GM21423 (cell line): ENCODE data around the gene KDM2B.
"Not testable (repeated sequence)": the region's sequence is repeated elsewhere in the genome, so short reads cannot be mapped to it uniquely, and the experiment has no call there.

Experiments used
- ATAC-seq: cut with Tn5 transposase; IDR thresholded peaks from one replicate; pipeline ENCODE4 v1.9.1; 2021; ENCODE audit warnings: mild to moderate bottlenecking, moderate library complexity; ENCODE audit not compliant: unreplicated experiment

KDM2B gene

DNA sequence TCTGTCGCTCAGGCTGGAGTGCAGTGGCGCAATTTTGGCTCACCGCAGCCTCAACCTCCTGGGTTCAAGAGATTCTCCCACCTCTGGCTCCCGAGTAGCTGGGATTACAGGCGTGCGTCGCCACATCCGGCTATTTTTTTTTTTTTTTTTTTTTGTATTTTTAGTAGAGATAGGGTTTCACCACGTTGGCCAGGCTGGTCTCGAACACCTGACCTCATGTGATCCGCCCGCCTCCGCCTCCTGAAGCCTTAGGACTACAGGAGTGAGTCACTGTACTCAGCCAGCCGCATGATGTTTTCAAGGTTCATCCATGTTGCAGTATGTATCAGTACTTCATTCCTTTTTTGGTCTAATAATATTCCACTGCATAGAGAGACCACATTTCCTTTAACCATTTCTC, 183.3 kb downstream of the KDM2B start:
- ATAC-seq: no peak

DNA sequence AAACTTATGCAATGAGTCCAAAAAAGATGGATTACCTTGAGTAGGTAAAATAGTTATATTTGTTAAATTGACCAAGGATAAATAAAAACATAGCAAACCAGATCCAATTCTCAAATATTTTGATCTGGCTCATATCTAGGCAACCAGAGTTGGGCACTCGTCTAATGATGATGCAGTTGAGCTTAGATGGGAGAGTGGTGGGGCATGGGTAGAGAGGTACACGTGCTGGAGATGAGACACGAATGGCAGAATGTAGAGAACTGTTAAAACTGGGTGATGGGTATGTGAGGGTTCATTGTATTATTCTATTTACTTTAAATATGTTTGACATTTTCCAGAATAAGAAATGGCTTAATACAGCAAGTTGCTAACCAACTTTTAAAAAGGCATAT, 188.5 kb downstream of the KDM2B start:
- no peak for ATAC-seq

DNA sequence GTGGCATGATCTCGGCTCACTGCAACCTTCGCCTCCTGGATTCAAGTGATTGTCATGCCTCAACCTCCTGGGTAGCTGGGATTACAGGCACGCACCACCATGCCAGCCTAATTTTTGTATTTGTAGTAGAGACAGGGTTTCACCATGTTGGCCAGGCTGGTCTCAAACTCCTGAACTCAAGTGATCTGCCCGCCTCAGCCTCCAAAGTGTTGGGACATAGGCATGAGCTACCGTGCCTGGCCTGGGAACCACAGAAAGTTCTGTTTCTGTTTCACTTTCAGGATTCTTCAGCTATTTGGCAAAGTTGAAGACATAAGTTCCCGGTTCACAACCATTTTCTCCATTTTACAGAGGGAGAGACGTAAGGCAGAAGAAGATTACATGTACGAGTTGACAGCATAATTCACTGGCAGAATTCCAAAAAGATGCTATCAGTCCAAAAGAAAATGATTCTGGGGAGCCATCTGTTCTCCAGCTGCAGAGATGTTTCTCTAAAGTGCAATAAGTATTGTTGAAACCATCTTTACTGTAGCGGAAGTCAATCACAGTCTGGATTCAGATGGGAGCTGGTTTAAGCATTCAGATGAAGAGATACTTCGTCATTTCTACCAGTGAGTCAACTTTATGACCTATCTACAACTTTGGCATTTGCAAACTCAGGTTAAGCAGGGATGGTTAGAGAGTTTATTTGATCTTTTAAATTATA, 189.1 kb downstream of the KDM2B start:
- no peak for ATAC-seq

DNA sequence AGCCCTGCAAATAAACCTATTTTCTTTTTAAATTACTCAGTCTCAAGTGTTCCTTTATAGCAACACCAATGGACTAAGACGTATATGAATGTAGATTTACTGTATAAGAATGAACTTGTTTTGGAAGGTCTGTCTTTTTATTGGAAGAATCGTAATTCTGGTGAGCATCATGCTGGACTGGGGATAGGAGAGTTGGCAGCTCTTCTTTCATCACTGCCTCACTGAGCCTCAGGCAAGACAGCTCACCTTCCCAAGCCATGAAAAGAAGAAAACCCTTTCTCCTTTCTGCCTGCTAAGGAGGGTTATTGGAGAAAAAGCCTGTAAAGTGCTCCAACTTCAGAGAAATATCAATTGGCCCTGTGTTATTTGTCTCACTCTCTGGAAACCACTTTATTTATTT, 190.0 kb downstream of the KDM2B start:
- no peak for ATAC-seq

DNA sequence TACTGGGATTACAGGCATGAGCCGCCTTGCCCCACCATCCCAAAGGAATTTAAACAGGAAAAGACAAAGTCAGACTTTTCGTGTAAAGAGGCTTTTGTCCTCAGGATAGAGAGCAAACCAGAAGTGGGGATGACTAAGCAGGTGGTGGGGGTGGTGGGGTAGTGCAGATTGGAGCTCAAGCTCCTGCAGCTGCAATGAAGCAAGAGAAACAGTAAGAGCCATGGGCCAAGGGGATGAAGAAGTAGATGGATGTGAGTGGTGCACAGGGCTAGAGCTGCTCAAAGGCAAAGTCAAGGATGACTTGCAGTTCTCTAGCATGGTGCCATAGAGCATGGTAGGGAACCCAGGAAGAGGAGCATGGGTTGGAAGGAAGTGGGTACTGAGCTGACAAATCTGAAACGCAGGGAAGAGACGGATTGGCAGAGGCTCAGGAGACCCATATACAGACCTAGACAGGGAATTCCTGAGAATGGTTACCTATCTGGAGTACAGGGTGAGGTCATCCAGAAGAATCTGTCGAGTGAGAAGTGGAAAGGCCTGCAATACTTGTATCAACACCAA, 192.3 kb downstream of the KDM2B start:
- no peak for ATAC-seq

DNA sequence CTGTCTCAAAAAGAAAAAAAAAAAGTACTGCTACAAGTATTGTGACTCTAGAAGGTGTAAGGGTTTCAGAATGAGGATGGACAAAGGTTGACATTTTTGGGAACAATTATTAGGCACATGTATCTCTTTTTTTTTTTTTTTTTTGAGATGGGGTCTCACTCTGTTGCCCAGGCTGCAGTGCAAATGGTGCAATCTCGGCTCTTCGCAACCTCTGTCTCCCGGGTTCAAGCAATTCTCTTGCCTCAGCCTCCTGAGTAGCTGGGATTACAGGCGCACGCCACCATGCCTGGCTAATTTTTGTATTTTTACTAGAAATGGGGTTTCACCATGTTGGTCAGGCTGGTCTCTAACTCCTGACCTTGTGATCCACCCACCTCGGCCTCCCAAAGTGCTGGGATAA, 195.9 kb downstream of the KDM2B start:
- ATAC-seq: not testable (repeated sequence)

DNA sequence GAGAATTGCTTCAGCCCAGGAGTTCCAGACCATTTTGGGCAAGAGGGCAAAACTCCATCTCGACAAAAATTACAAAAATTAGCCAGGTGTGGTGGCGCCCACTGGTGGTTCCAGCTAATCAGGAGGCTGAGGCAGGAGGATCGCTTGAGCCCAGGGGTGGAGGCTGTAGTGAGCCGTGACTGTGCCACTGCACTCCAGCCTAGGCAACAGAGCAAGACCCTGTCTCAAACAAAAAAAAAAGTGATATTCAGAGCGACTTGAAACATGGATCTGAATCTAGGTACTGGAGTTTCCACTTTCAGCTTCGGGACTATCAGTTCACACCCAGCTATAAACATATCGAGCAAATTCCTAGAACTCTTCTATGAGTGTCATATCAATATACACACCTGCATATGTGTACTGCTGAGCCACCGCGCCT, 197.2 kb downstream of the KDM2B start:
- ATAC-seq: no peak

DNA sequence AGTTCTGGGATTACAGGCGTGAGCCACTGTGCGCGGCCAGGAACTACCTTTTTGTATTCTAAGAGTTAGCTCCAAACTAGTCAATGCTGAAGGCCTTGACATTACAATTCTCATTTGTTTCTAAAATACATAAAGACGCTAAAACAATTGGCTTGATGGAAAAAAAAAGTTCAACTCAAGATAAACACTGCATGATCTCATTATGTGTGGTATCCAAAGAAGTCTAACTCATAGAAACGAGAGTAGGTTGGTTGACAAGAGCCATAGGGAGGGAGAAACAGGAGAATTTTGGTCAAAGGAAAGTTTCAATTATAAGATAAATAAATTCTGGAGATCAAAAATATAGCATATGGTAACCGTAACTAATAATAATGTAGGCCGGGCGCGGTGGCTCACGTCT, 200.9 kb downstream of the KDM2B start:
- ATAC-seq: no peak
